NT2/D1 (cell line): ENCODE measurements around the gene FOXJ2.

Experiments used
- SUZ12 ChIP-seq: IDR thresholded peaks from 2 replicates; pipeline ENCODE4 v1.6.1; 2011; ENCODE audit not compliant: insufficient read length, insufficient read depth; ENCODE audit errors: extremely low read depth
- YY1 ChIP-seq: IDR thresholded peaks from 2 replicates; pipeline ENCODE4 v1.6.1; 2011; ENCODE audit not compliant: insufficient read length, insufficient read depth
- ZNF274 ChIP-seq: IDR thresholded peaks from 2 replicates; pipeline ENCODE4 v1.6.1; 2011; ENCODE audit warnings: mild to moderate bottlenecking, low read depth, low read length

- TF ChIP-seq YY1 = no peak
- TF ChIP-seq ZNF274 = no peak
- no peak for TF ChIP-seq SUZ12
Measured at GRCh38 chr12:8038659-8039114, 6.2 kb downstream of the FOXJ2 start.
